HK-2 (cell line): ENCODE results near the gene SLC2A11.

Source experiments
- DNase-seq: peaks from one replicate; pipeline ENCODE4 v3.0.0-alpha.2; 2018; ENCODE audit not compliant: unreplicated experiment

The SLC2A11 gene

GRCh38 chr22:23857606-23858483 is at the start of gene SLC2A11:
Gene SLC2A11, plus strand, starts transcription at chr22:23857875. Its CDS starts 125 bp downstream, at chr22:23858000.
- DNase-seq: peak; percentile 95

GRCh38 chr22:23812378-23812777 is 45.3 kb upstream of the SLC2A11 start:
- no peak for DNase-seq

GRCh38 chr22:23815541-23816155 is 42.0 kb upstream of the SLC2A11 start:
- no peak for DNase-seq

- DNase-seq: no peak
Observed at GRCh38 chr22:23816156-23816976, 41.3 kb upstream of the SLC2A11 start.

GRCh38 chr22:23817146-23817545 is 40.5 kb upstream of the SLC2A11 start:
- no peak for DNase-seq

GRCh38 chr22:23818541-23818940 is 39.1 kb upstream of the SLC2A11 start:
- no peak for DNase-seq

GRCh38 chr22:23820748-23821211 is 36.9 kb upstream of the SLC2A11 start:
- no peak for DNase-seq

- DNase-seq: no peak
Observed at GRCh38 chr22:23822101-23822671, 35.5 kb upstream of the SLC2A11 start.

- no peak for DNase-seq
Observed at GRCh38 chr22:23823331-23823791, 34.3 kb upstream of the SLC2A11 start.

GRCh38 chr22:23824476-23825245 is 33.0 kb upstream of the SLC2A11 start:
- DNase-seq: no peak

- no peak for DNase-seq
Observed at GRCh38 chr22:23825246-23825905, 32.3 kb upstream of the SLC2A11 start.

- DNase-seq: no peak
Observed at GRCh38 chr22:23826510-23827350, 30.9 kb upstream of the SLC2A11 start.

GRCh38 chr22:23827351-23827995 is 30.2 kb upstream of the SLC2A11 start:
- no peak for DNase-seq

- DNase-seq: no peak
Observed at GRCh38 chr22:23828800-23829680, 28.6 kb upstream of the SLC2A11 start.

- DNase-seq: no peak
Observed at GRCh38 chr22:23829845-23830372, 27.8 kb upstream of the SLC2A11 start.

- DNase-seq: no peak
Observed at GRCh38 chr22:23831261-23831660, 26.4 kb upstream of the SLC2A11 start.

GRCh38 chr22:23831781-23832180 is 25.9 kb upstream of the SLC2A11 start:
- no peak for DNase-seq
